GM23338 (cell line): Measurements from ENCODE around the gene HSD3B7. TPM values are rescaled to one million over a fixed set of nuclear protein-coding genes. Genes with fewer than 3 reads are reported as not detected.

ENCODE experiments used
- ATAC-seq: fragments of 200-7000 bp; cut with Tn5 transposase; 3 replicates; pipeline ENCODE4 v1.9.1; 2020
- DNase-seq: peaks from one replicate; pipeline ENCODE4 v3.0.0-alpha.2; 2015; ENCODE audit warnings: low spot score
- H2AFZ ChIP-seq: fragments of 200-600 bp; sonication (generic); 2 replicates; pipeline ENCODE4 v1.8.0; 2016; ENCODE audit warnings: antibody characterized with exemption, mild to moderate bottlenecking, moderate library complexity
- H3F3A ChIP-seq: fragments of 200-600 bp; sonication (generic); replicated peaks from 2 replicates; pipeline ENCODE4 v1.8.0; 2017; ENCODE audit warnings: antibody characterized with exemption, mixed run types, low read depth
- H3K27ac ChIP-seq: fragments of 200-600 bp; sonication (generic); 2 replicates; pipeline ENCODE4 v1.6.1; 2016; ENCODE audit warnings: low read depth
- H3K27me3 ChIP-seq: fragments of 200-600 bp; sonication (generic); 2 replicates; pipeline ENCODE4 v1.8.0; 2016; ENCODE audit warnings: mild to moderate bottlenecking, mixed run types, moderate library complexity; ENCODE audit not compliant: insufficient read depth
- H3K36me3 ChIP-seq: fragments of 200-600 bp; sonication (generic); 2 replicates; pipeline ENCODE4 v1.8.0; 2016; ENCODE audit warnings: mild to moderate bottlenecking; ENCODE audit not compliant: insufficient read depth
- H3K4me1 ChIP-seq: fragments of 200-600 bp; sonication (generic); 2 replicates; pipeline ENCODE4 v1.8.0; 2016; ENCODE audit warnings: mild to moderate bottlenecking, moderate library complexity; ENCODE audit not compliant: insufficient read depth
- H3K4me2 ChIP-seq: fragments of 200-600 bp; sonication (generic); 2 replicates; pipeline ENCODE4 v1.7.1; 2017; ENCODE audit warnings: mixed run types
- H3K4me3 ChIP-seq: fragments of 200-600 bp; sonication (generic); 2 replicates; pipeline ENCODE4 v1.6.1; 2016; ENCODE audit warnings: mixed run types
- H3K79me2 ChIP-seq: fragments of 200-600 bp; sonication (generic); replicated peaks from 2 replicates; pipeline ENCODE4 v1.8.0; 2017; ENCODE audit warnings: mild to moderate bottlenecking; ENCODE audit not compliant: insufficient read depth
- H3K9me2 ChIP-seq: fragments of 200-600 bp; sonication (generic); 2 replicates; pipeline ENCODE4 v1.8.0; 2017; ENCODE audit not compliant: insufficient read depth
- H4K20me1 ChIP-seq: fragments of 200-600 bp; sonication (generic); replicated peaks from 2 replicates; pipeline ENCODE4 v1.8.0; 2017; ENCODE audit warnings: mild to moderate bottlenecking; ENCODE audit not compliant: insufficient read depth
- H3K27ac Mint-ChIP-seq: 2 replicates; pipeline ENCODE4 v1.8.0; 2020; ENCODE audit warnings: inconsistent platforms, mild to moderate bottlenecking, moderate library complexity, mixed read lengths
- H3K27me3 Mint-ChIP-seq: 3 replicates; pipeline ENCODE4 v1.8.0; 2022; ENCODE audit warnings: low read depth, mild to moderate bottlenecking, moderate library complexity, mixed read lengths, inconsistent platforms; ENCODE audit not compliant: insufficient read depth, poor library complexity
- H3K36me3 Mint-ChIP-seq: 3 replicates; pipeline ENCODE4 v1.8.0; 2021; ENCODE audit warnings: low read depth, mild to moderate bottlenecking, inconsistent platforms, moderate library complexity, mixed read lengths
- H3K4me1 Mint-ChIP-seq: 3 replicates; pipeline ENCODE4 v1.8.0; 2020; ENCODE audit warnings: mild to moderate bottlenecking, inconsistent platforms, mixed read lengths
- H3K4me3 Mint-ChIP-seq: 3 replicates; pipeline ENCODE4 v1.8.0; 2021; ENCODE audit warnings: moderate library complexity, mild to moderate bottlenecking, inconsistent platforms, mixed read lengths
- H3K9me3 Mint-ChIP-seq: 3 replicates; pipeline ENCODE4 v1.8.0; 2020; ENCODE audit warnings: moderate library complexity, mild to moderate bottlenecking, inconsistent platforms, mixed read lengths
- CREB1 ChIP-seq: fragments of 250-450 bp; sonication (Bioruptor Pico); IDR thresholded peaks from 2 replicates; pipeline ENCODE4 v1.5.0; 2020; ENCODE audit warnings: low read depth, mild to moderate bottlenecking, moderate library complexity
- EZH2 ChIP-seq: fragments of 200-600 bp; sonication (generic); IDR thresholded peaks from one replicate; pipeline ENCODE4 v1.8.0; 2017; ENCODE audit warnings: antibody characterized with exemption, mild to moderate bottlenecking, low read depth; ENCODE audit not compliant: unreplicated experiment
- EZH2phosphoT487 ChIP-seq: fragments of 200-600 bp; sonication (generic); IDR thresholded peaks from one replicate; pipeline ENCODE4 v1.8.1; 2018; ENCODE audit warnings: antibody characterized with exemption; ENCODE audit not compliant: unreplicated experiment
- JUNB ChIP-seq: IDR thresholded peaks from one replicate; pipeline ENCODE4 v1.6.1; 2016; ENCODE audit warnings: antibody characterized with exemption; ENCODE audit not compliant: unreplicated experiment
- NANOG ChIP-seq: IDR thresholded peaks from 2 replicates; pipeline ENCODE4 v1.6.1; 2016; ENCODE audit warnings: antibody characterized with exemption, borderline replicate concordance
- POLR2AphosphoS5 ChIP-seq: IDR thresholded peaks from 2 replicates; pipeline ENCODE4 v1.6.1; 2016; ENCODE audit warnings: antibody characterized with exemption, low read depth
- ZNF114 ChIP-seq: fragments of 250-450 bp; sonication (Bioruptor Pico); IDR thresholded peaks from 2 replicates; pipeline ENCODE4 v1.5.0; 2020; ENCODE audit warnings: mild to moderate bottlenecking, moderate library complexity
- ZNF331 ChIP-seq: fragments of 250-450 bp; sonication (Bioruptor Pico); IDR thresholded peaks from 2 replicates; pipeline ENCODE4 v1.5.0; 2020; ENCODE audit warnings: low read depth, mild to moderate bottlenecking, moderate library complexity
- polyA plus RNA-seq: library from polyadenylated mRNA; unstranded; fragments of >200 nt; fragmentation: Nextera tagmentation; extraction: Ambion mirVana; gene quantifications from 2 replicates; pipeline ENCODE4 v1.2.1, GENCODE V29; 2016
- total RNA-seq: library from RNA; depleted of rRNA; stranded (reverse); fragments of >200 nt; shearing (Covaris generic); gene quantifications from 2 replicates; pipeline ENCODE4 v1.2.3, GENCODE V29; 2014
- TF ChIP-seq, protein P1 (sequence below), 2 experiments: fragments of 200-600 bp in 1 of 2; sonication (generic) in 1 of 2; conservative IDR thresholded peaks; 2 replicates each; pipeline versions ENCODE4 v1.5.1 to v1.6.1; 2016 to 2017; ENCODE audit warnings: antibody characterized with exemption in 2 of 2, low read depth in 2 of 2, mild to moderate bottlenecking in 2 of 2, moderate library complexity in 1 of 2
- TF ChIP-seq, protein P2 (sequence below): IDR thresholded peaks from 2 replicates; pipeline ENCODE4 v1.6.1; 2016; ENCODE audit warnings: antibody characterized with exemption

The HSD3B7 gene
- total and polyA plus RNA-seq, 2 experiments from 2014 or later = 4.3 to 12.2 TPM

DNA sequence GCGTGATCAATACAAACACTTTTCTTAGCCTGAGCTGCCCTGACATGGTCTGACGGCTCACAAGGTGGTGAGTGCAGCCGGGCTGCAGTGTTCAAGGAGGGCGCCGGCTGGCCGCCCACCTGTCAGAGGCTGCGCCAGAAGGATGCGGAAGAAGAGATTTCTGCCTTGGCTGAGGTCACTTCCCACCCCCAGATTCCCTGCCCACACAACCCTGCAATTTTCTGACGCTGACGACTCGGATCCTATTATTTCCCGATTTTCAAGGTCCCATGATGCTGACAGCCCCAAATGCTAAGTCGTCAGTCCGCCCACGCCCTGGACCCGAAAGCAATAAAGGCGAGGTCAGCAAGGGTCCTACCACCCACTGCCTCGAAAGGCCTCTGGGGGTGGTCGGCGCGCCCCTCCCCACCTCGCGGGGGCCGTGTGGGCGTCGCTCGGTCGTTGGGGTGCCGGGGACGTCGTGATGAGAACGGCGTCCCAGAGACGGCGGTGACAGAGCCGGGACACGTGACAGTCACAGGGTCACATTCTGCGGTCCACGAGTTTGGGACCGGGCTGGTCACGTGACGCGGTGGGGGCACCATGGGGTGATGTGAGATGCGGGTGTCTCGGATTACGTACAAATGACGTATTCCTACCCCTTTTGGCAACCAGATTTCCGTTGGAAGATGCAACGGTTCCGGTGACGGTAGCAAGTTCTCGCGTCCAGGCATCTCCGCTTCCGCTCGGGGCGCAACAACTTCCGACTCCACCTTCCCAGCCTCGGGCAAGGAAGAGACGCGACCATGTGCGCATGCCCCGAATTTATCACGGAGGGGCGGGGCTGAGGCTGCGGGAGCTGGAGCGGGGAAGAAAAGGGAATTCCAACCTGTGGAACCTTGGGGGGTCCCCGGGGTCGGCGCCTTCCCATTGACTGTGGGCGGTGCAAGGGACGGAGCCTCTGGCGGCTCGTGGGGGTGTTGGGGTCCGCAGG, 48.0 kb downstream of the HSD3B7 start, which contains the start of gene STX4:
Gene STX4, plus strand, starts transcription at position 823 of the 973 bp plus-strand sequence. CDS start 248 bp downstream, outside the sequence.
- Histone ChIP-seq H3K4me3 (peak within 1 kb of the TSS; percentile 99), H3K79me2 (no peaks in the 10 kb centered on the region; the same call in 1 of the 2 replicates), H3K9me2 (no peaks in the 10 kb centered on the region), H3F3A (peaks cover 12% of the 10 kb centered on the region), H3K27me3 (no peaks in the 10 kb centered on the region), H3K4me2 (peak within 1 kb of the TSS; percentile 98), H3K27ac (peak within 1 kb of the TSS; percentile 80), H2AFZ (peak within 1 kb of the TSS; percentile 95), H4K20me1 (no peaks in the 10 kb centered on the region), H3K4me1 (peaks cover 9% of the 10 kb centered on the region), H3K36me3 (no peaks in the 10 kb centered on the region)
- peaks cover 10% of the 10 kb centered on the region for H3K27me3 Mint-ChIP-seq
- H3K9me3 Mint-ChIP-seq = no peaks in the 10 kb centered on the region; the same call in 2 of the 3 replicates
- DNase-seq (peak; percentile 99), ATAC-seq (peak; percentile 87)
- peak within 1 kb of the TSS; percentile 90 for H3K4me3 Mint-ChIP-seq
- peaks cover 9% of the 10 kb centered on the region; the same call in 1 of the 3 replicates for H3K4me1 Mint-ChIP-seq
- TF ChIP-seq JUNB = no peak
- TF ChIP-seq NANOG = no peak
- TF ChIP-seq EZH2phosphoT487 = no peak
- TF ChIP-seq EZH2 = no peak
- peak; percentile 96 for TF ChIP-seq CREB1 (CRISPR knock-in tag)
- TF ChIP-seq POLR2AphosphoS5 = no peak
- TF ChIP-seq, protein P1, sequence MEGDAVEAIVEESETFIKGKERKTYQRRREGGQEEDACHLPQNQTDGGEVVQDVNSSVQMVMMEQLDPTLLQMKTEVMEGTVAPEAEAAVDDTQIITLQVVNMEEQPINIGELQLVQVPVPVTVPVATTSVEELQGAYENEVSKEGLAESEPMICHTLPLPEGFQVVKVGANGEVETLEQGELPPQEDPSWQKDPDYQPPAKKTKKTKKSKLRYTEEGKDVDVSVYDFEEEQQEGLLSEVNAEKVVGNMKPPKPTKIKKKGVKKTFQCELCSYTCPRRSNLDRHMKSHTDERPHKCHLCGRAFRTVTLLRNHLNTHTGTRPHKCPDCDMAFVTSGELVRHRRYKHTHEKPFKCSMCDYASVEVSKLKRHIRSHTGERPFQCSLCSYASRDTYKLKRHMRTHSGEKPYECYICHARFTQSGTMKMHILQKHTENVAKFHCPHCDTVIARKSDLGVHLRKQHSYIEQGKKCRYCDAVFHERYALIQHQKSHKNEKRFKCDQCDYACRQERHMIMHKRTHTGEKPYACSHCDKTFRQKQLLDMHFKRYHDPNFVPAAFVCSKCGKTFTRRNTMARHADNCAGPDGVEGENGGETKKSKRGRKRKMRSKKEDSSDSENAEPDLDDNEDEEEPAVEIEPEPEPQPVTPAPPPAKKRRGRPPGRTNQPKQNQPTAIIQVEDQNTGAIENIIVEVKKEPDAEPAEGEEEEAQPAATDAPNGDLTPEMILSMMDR (conservative IDR thresholded peaks at IDR 0.05; ENCODE audit: low read depth in 2 of 2) = no peak
- TF ChIP-seq, protein P2, sequence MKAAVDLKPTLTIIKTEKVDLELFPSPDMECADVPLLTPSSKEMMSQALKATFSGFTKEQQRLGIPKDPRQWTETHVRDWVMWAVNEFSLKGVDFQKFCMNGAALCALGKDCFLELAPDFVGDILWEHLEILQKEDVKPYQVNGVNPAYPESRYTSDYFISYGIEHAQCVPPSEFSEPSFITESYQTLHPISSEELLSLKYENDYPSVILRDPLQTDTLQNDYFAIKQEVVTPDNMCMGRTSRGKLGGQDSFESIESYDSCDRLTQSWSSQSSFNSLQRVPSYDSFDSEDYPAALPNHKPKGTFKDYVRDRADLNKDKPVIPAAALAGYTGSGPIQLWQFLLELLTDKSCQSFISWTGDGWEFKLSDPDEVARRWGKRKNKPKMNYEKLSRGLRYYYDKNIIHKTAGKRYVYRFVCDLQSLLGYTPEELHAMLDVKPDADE = peak; percentile 91
- H3K27ac Mint-ChIP-seq = peak within 1 kb of the TSS; percentile 83
- peaks cover 2% of the 10 kb centered on the region; the same call in 1 of the 3 replicates for H3K36me3 Mint-ChIP-seq

DNA sequence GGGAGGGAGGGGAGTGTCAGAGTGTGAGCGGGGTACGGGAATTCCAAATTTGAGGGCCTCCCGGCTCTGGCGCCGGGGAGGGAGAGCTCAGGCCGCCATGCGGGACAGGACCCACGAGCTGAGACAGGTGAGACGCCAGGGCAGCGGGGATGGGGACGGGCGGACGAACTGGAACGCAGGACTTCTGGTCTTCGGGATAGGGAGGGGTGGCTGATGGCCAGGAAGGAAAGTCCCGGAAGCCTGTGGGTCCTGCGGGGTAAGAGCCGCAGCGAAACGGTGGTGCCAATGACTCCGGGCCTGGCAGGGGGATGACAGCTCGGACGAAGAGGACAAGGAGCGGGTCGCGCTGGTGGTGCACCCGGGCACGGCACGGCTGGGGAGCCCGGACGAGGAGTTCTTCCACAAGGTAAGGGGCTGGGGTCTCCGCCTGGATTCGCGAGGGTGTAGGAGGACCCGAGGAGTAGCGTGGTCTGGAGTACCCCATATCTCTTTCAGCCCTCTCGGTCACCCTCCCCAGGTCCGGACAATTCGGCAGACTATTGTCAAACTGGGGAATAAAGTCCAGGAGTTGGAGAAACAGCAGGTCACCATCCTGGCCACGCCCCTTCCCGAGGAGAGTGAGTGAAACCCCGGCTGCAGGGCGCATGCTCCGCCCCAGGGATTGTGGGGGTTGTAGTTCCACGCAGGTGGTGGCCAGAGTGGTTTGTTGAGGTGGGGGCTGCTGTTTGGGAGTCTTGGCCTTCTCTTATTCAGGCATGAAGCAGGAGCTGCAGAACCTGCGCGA, 48.9 kb downstream of the HSD3B7 start:
- Mint-ChIP-seq H3K9me3 (no peaks in the 10 kb centered on the region; the same call in 2 of the 3 replicates), H3K4me3 (peak overlapping the region; percentile 90), H3K4me1 (peaks cover 9% of the 10 kb centered on the region; the same call in 1 of the 3 replicates), H3K36me3 (peaks cover 2% of the 10 kb centered on the region; the same call in 1 of the 3 replicates), H3K27ac (peak overlapping the region; percentile 83; the same call in 1 of the 2 replicates), H3K27me3 (peaks cover 11% of the 10 kb centered on the region)
- no peak for TF ChIP-seq EZH2
- no peak for TF ChIP-seq ZNF331 (CRISPR knock-in tag)
- no peak for TF ChIP-seq CREB1 (CRISPR knock-in tag)
- TF ChIP-seq, protein P1 (conservative IDR thresholded peaks at IDR 0.05; ENCODE audit: low read depth in 2 of 2) = no peak
- TF ChIP-seq JUNB = no peak
- TF ChIP-seq ZNF114 (CRISPR knock-in tag) = no peak
- TF ChIP-seq POLR2AphosphoS5 = peak; percentile 30; the same call in 1 of the 2 replicates
- TF ChIP-seq, protein P2 = peak; percentile 71; the same call in 1 of the 2 replicates
- TF ChIP-seq NANOG = no peak
- Histone ChIP-seq H3K9me2 (no peaks in the 10 kb centered on the region), H3F3A (peaks cover 12% of the 10 kb centered on the region), H3K4me1 (peaks cover 9% of the 10 kb centered on the region), H3K4me2 (peak overlapping the region; percentile 98), H3K27ac (peak overlapping the region; percentile 80), H3K27me3 (no peaks in the 10 kb centered on the region), H4K20me1 (no peaks in the 10 kb centered on the region), H3K79me2 (no peaks in the 10 kb centered on the region; the same call in 1 of the 2 replicates), H2AFZ (peak overlapping the region; percentile 93), H3K36me3 (no peaks in the 10 kb centered on the region; the same call in 1 of the 2 replicates), H3K4me3 (peak overlapping the region; percentile 99)
- DNase-seq (peak; percentile 94), ATAC-seq (peak; percentile 72)
